Brain microvascular endothelial cell (primary cell): ENCODE data around the gene RWDD4.

Experiments used
- DNase-seq: peaks from one replicate; pipeline ENCODE4 v3.0.0-alpha.2; 2020
- H3K27ac ChIP-seq: fragments of 250-450 bp; sonication (Bioruptor Pico); 2 replicates; pipeline ENCODE4 v1.5.1; 2020; ENCODE audit warnings: mild to moderate bottlenecking, moderate library complexity
- H3K27me3 ChIP-seq: fragments of 250-450 bp; sonication (Bioruptor Pico); replicated peaks from 2 replicates; pipeline ENCODE4 v1.5.1; 2020; ENCODE audit warnings: mild to moderate bottlenecking
- H3K36me3 ChIP-seq: fragments of 250-450 bp; sonication (Bioruptor Pico); replicated peaks from 2 replicates; pipeline ENCODE4 v1.5.1; 2020; ENCODE audit warnings: mild to moderate bottlenecking
- H3K4me3 ChIP-seq: 2 replicates; pipeline ENCODE4 v1.5.1; 2011; ENCODE audit warnings: low read depth, mild to moderate bottlenecking, control low read depth, low read length, moderate library complexity
- CTCF ChIP-seq: IDR thresholded peaks from 2 replicates; pipeline ENCODE4 v1.5.1; 2011; ENCODE audit warnings: low read depth, mild to moderate bottlenecking, moderate library complexity, low read length, control low read depth, inconsistent platforms; ENCODE audit errors: missing control alignments
- in situ Hi-C: cut with HindIII; loops from 2 replicates; pipeline ENCODE4 v1.10.0; 2017; ENCODE audit warnings: low sequenced_read_pairs, low pct_ligation_motif_present

RWDD4 gene

DNA sequence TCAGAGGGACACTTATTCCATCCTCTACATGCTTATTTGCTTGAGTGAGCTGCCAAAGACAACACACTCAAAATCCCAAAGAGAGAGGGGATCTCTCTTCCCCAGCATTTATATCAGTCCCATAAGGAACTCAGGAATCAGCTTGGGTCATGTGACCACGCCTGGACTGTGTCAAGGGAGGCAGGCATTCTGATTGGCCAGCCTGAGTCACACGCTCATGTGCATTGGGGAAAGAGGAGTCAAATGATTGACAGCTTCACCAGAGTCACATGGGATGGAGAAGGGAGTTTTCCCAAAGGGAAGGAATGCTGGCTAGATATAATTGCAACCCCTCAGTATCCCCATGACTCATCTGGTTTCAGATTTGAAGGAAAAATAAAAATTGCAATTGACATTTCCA, 49.0 kb downstream of the RWDD4 start:
- H3K27ac ChIP-seq = no peak overlapping the region
- in situ Hi-C loops = no loop called here
- DNase-seq = peak; percentile 56
- H3K4me3 ChIP-seq = no peak overlapping the region
- no peaks in the 10 kb centered on the region for H3K27me3 ChIP-seq
- H3K36me3 ChIP-seq = no peaks in the 10 kb centered on the region
- no peak for TF ChIP-seq CTCF

DNA sequence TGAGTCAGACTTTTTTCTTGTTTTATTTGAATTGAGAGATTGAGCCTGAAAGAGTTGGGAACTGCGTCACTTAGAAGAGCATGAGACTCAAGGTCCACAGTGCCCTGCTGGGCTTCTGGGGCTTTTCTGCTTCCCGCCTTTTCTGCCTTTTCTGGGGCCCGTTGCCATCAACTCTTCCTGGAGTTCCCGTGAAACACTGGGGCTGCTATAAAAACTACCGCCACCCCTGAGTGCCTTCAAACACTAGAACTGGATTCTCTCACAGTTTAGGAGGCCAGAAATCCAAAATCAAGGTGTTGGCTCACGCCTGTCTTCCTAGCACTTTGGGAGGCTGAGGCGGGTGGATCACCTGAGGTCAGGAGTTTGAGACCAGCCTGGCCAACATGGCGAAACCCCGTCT, 49.8 kb downstream of the RWDD4 start:
- no peak overlapping the region for H3K4me3 ChIP-seq
- TF ChIP-seq CTCF = no peak
- no peak overlapping the region for H3K27ac ChIP-seq
- in situ Hi-C loops = no loop called here
- H3K27me3 ChIP-seq = no peaks in the 10 kb centered on the region
- no peak for DNase-seq
- no peaks in the 10 kb centered on the region for H3K36me3 ChIP-seq

GRCh38 chr4:183607894-183608293, 51.1 kb downstream of the RWDD4 start:
- Histone ChIP-seq H3K27me3 (no peaks in the 10 kb centered on the region), H3K27ac (no peak overlapping the region), H3K36me3 (no peaks in the 10 kb centered on the region), H3K4me3 (no peak overlapping the region)
- no peak for TF ChIP-seq CTCF
- in situ Hi-C loops = no loop called here
- no peak for DNase-seq

DNA sequence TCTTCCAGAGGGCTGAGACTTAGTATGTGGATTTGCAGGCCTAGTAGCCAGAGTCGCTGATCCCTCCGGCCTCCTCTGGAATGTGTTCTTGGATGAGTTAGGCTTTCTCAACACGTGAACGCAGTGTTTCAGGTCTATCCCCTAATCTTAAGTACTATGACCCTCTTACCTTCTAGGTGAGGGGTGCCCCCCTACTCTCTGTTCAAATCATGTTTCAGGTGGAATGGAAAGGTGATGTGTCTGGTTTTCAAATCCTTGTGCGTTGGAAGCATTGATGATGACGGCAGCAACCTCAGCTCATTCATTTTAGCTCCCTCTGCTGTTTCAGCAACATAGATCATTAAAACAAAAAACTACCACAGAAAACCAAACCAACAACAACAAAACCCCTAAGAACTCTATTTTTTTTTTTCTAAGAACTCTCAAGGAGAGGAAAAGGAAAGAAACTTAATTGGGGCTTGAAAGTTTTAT, 56.4 kb downstream of the RWDD4 start:
- in situ Hi-C loops = no loop called here
- Histone ChIP-seq H3K27me3 (no peaks in the 10 kb centered on the region), H3K36me3 (no peaks in the 10 kb centered on the region), H3K27ac (no peak overlapping the region), H3K4me3 (no peak overlapping the region)
- no peak for DNase-seq
- TF ChIP-seq CTCF = peak; percentile 53

GRCh38 chr4:183601381-183601780, 57.6 kb downstream of the RWDD4 start:
- Histone ChIP-seq H3K4me3 (no peak overlapping the region), H3K27me3 (no peaks in the 10 kb centered on the region), H3K27ac (no peak overlapping the region), H3K36me3 (no peaks in the 10 kb centered on the region)
- no peak for DNase-seq
- no peak for TF ChIP-seq CTCF
- in situ Hi-C loops = no loop called here

- no peaks in the 10 kb centered on the region for H3K27me3 ChIP-seq
- DNase-seq = peak; percentile 6
- H3K27ac ChIP-seq = no peak overlapping the region
- peak; percentile 72 for TF ChIP-seq CTCF
- in situ Hi-C loops = no loop called here
- H3K4me3 ChIP-seq = no peak overlapping the region
- H3K36me3 ChIP-seq = no peaks in the 10 kb centered on the region
Measured at GRCh38 chr4:183600189-183600685, 58.7 kb downstream of the RWDD4 start.
